GM18861 (cell line): ENCODE results near the gene CD164L2.

Source experiments
- ATAC-seq: cut with Tn5 transposase; IDR thresholded peaks from one replicate; pipeline ENCODE4 v1.9.1; 2021; ENCODE audit not compliant: unreplicated experiment

The CD164L2 gene

GRCh38 chr1:27365372-27366112, 17.6 kb downstream of the CD164L2 start:
- no peak for ATAC-seq

- ATAC-seq = no peak
These were observed 18.3 kb downstream of the CD164L2 start for GRCh38 chr1:27364696-27365371.

- ATAC-seq = no peak
These were observed 19.1 kb downstream of the CD164L2 start for GRCh38 chr1:27363766-27364695.

GRCh38 chr1:27361553-27361952, 21.6 kb downstream of the CD164L2 start:
- no peak for ATAC-seq

GRCh38 chr1:27361044-27361402, 22.1 kb downstream of the CD164L2 start:
- no peak for ATAC-seq

- ATAC-seq = no peak
These were observed 22.7 kb downstream of the CD164L2 start for GRCh38 chr1:27360159-27361043.

GRCh38 chr1:27359822-27360158, 23.3 kb downstream of the CD164L2 start:
- no peak for ATAC-seq

- no peak for ATAC-seq
These were observed 24.2 kb downstream of the CD164L2 start for GRCh38 chr1:27358928-27359313.

- ATAC-seq = no peak
These were observed 24.9 kb downstream of the CD164L2 start for GRCh38 chr1:27358038-27358927.

- no peak for ATAC-seq
These were observed 25.7 kb downstream of the CD164L2 start for GRCh38 chr1:27357281-27358037.

- no peak for ATAC-seq
These were observed 26.4 kb downstream of the CD164L2 start for GRCh38 chr1:27356619-27357280.

- ATAC-seq = no peak
These were observed 26.9 kb downstream of the CD164L2 start for GRCh38 chr1:27356277-27356618.

GRCh38 chr1:27355683-27356082, 27.4 kb downstream of the CD164L2 start:
- ATAC-seq = no peak

GRCh38 chr1:27353629-27354028, 29.5 kb downstream of the CD164L2 start:
- ATAC-seq = no peak

GRCh38 chr1:27353166-27353565, 30.0 kb downstream of the CD164L2 start:
- ATAC-seq = no peak

- ATAC-seq = no peak
These were observed 31.5 kb downstream of the CD164L2 start for GRCh38 chr1:27351541-27352107.

GRCh38 chr1:27350663-27351540, 32.2 kb downstream of the CD164L2 start:
- no peak for ATAC-seq
